H4 (cell line): ENCODE results near the gene WDR64. TPM values are rescaled to one million over a fixed set of nuclear protein-coding genes. Genes with fewer than 3 reads are reported as not detected.

ENCODE experiments used
- DNase-seq: peaks from one replicate; pipeline ENCODE4 v3.0.0-alpha.2; 2015; ENCODE audit warnings: low spot score
- total RNA-seq: library from RNA; depleted of rRNA; stranded (reverse); fragments of >200 nt; shearing (Covaris generic); gene quantifications from 2 replicates; pipeline ENCODE4 v1.2.3, GENCODE V29; 2014

Gene WDR64
- total RNA-seq, 1 experiment from 2014 or later, result not detected

GRCh38 chr1:241631674-241632073, 20.4 kb upstream of the WDR64 start:
- no peak for DNase-seq

DNA sequence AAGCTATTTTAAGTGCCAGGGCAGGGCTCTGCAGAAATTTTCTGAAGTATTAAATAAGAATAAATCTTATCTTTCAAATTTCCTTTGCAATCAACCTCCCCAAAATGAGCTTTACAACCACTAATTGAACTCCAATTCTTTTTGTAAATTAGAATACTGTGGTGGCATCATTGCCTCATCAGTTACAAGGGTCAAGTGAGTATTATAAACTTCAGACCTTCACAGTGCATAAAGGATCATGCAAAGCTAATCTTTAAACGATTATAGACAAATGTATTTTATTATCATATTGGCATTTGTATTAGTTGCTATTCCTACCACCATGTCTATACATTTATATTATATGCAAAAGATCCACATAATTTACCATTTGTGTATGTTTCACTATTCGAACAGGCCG, 19.1 kb upstream of the WDR64 start:
- DNase-seq, result no peak

DNA sequence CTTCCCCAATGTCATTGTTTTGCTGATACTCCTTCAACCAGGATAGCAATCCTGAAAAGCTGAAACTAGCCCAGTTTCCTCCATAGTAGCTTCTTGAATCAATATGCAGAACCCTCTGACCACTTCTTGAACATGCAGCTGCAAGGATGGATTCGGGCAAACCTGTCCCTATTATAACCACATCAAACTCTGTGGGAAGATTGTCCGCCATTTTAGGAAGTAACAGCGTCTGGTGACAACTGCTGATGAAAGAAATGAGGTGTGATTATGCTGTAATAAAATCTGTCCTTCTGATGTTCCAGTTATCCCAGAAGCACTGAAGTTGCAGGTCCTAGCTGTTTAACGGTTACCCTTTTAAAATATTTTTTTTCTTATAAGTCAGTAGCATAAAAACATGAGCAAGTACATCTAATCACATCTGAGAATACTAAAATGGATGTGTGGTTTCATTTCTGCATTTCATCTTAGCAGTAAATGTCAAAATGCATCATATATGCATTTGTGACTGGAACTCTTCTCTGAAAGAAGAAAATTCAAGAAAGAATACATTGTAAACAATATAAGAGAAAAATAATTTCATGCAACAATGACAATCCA, 16.4 kb upstream of the WDR64 start:
- DNase-seq, result no peak

- no peak for DNase-seq
Measured at GRCh38 chr1:241636291-241636690, 15.8 kb upstream of the WDR64 start.

GRCh38 chr1:241637046-241637590, 15.0 kb upstream of the WDR64 start:
- DNase-seq, result no peak

DNA sequence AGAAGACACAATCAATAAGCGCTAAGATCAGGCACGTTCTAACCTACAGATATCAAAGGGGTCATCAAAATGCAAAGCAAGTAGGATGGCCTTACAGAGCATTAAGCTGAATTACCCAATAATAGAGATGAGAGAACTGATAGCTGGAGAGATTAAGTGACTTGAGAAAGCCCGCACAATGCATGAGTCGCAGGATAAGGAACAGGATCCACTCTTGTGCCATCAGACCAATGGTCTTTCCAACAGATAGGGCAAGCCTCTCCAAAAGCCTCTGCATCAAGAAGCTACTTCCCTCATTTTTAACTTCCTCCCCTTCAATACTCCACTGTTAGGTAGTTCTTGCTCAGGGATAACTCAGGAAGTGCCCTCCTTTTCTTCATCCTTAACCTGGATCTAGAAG, 14.5 kb upstream of the WDR64 start:
- no peak for DNase-seq

DNA sequence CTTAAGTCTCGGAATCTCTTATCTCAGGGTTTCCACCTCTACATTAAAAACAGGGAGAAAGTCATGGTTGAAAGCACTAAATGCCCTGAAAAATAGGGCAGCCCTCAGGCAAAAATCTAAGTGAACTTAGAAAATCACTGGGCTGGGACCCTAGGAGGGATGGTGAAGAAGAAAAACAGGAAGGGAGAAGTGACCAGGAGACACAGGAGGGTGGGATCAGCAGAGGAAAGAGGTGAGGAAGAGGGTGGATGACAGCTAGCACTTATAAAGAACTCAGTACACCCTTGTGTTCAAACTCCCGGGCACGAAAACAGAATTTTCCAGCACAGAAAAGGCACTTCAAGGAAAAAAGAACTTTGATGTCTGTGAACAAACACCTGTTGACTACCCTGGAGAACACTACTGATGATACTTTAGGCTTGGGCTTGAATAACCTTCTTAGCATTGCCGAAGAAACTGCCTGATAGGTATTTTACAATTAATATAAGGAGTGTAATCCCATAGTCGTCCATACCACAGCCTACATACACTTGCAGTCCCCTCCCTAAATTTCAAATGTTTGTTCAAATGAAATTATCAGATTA, 13.9 kb upstream of the WDR64 start:
- DNase-seq, result no peak

DNA sequence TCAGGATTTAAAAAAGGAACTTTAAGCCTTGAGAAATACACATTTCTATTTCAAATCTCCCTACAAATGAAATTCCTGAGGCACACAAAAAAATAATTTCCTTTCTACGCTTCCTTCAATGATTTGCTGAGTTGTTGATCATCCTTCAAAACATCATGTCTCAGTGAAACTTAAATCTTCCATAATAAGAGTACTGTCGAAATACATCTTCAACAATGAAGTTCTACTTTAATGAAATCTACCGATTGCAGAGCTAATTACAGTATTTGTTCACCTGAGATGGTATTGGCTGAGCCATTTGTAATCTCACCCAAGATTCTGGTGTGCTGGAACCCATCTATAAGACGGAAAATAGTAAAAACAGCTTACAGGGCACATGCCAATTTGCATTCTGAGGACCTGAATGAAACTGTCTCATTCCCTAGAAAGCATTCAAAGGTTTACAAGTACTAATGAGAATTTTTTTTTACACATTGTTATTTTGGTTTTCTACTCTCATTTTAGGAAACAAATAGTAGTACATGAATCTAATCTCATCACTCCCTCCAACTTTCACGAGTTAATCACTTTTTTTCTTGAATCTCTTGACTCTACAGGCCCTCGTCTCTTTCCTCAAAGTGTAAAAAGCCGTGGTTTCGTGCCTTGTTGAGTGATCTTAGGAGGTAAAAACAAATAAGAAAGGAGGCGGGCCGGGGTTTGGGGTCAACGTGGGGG, 13.0 kb upstream of the WDR64 start:
- DNase-seq, result no peak

DNA sequence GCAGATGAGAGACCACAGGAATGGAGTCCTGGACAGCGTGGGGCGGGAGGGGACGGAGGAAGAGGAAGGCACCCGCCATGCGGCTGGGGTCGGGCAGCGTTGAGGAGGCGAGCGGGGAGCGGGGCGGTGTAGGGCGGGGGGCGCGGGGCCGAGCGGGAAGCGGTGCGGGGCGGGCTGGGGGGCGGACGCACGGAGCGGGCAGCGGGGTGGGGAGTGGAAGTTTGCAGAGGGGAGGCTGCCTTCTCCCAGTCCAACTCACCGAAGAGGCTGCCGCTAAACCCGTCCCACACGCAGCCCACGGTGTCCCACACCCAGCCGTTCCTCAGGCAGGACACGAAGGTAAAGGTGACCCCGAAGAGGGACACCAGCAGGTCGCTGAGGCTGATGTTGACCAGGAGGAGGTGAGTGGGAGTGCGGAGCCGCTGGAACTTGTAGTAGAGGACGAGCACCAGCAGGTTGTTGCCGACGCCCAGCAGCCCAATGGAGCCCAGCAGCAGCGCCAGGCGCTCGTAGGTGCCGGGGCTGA, 12.4 kb upstream of the WDR64 start:
- peak; percentile 44 for DNase-seq

- peak; percentile 70 for DNase-seq
Measured at GRCh38 chr1:241640149-241640866, 11.8 kb upstream of the WDR64 start, which contains the start of the genes CHML and OPN3. Gene CHML, minus strand, starts transcription at chr1:241640369. Its CDS starts 4,603 bp downstream, at chr1:241635766. Gene OPN3, minus strand, starts transcription at chr1:241640369. Its CDS starts 115 bp downstream, at chr1:241640254.

GRCh38 chr1:241640867-241641622, 11.0 kb upstream of the WDR64 start:
- DNase-seq, result no peak

DNA sequence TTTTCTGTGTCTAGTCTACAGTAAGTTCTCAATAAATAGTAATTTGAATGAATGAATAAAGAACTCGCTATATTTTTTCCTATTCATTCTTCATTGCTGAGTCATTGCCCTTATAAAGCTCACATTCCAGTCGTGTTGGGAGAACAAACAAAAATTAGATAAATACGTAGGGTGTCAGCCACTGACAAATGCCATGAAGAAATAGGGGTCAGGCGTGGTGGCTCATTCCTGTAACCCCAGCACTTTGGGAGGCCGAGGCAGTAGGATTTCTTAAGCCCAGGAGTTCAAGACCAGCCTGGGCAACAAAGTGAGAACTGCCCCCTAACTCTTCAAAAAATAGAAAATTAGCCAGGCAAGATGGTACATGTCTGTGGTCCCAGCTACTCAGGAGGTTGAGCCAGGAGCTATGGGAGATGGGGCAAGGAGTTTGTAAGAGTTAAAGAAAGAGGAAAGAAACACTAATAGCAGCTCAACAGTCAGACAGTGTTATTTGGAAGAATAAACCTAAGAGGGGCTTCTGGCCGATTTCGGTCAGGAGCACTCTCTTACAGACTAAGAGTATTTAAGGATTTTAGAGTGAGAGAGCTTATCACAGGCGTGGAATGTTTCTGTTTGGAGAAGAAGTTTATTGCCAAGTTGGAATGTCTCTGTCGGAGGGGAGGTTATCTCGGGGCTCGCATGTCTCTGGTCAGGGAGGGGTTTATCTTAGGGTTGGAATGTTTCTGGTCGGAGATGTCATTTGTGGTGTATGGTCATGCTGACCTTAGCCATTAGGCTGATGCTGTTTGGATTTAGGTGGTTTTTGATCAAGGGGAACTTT, 10.1 kb upstream of the WDR64 start:
- DNase-seq, result peak; percentile 38

- no peak for DNase-seq
Measured at GRCh38 chr1:241642593-241642944, 9.5 kb upstream of the WDR64 start.

DNA sequence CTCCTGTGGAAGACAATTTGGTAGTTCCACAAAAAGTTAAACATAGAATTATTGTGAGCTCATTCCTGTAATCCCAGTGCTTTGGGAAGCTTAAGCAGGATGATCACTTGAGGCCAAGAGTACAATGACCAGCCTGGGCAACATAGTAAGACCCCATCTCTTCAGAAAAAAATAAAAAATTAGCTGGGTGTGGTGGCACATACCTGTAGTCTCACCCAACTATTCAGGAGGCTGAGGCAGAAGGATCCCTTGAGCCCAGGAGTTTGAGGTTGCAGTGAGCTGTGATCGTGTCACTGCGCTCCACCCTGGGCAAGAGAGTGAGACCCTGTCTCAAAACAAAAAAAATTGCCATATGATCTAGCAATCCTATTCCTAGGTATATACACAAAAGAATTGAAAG, 7.8 kb upstream of the WDR64 start:
- no peak for DNase-seq

DNA sequence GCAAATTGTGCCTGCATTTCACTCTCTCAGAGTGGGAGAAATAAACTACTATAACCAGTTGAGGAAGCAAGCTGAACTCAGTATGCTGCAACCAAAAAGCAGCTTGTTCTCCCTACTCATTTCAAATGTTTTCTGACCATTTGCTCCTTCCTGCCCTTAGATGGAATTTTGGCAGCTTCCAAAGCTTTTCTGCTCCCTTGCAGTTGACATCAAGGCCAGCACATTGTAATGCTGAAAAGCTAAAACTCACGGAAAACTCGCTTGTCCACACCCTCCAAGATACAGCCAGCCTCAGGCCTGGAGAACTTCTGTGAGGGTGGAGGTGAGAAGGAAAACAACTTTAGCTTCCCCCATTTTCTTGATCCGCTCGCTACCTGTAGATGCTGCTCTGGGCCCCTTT, 6.9 kb upstream of the WDR64 start:
- no peak for DNase-seq

DNA sequence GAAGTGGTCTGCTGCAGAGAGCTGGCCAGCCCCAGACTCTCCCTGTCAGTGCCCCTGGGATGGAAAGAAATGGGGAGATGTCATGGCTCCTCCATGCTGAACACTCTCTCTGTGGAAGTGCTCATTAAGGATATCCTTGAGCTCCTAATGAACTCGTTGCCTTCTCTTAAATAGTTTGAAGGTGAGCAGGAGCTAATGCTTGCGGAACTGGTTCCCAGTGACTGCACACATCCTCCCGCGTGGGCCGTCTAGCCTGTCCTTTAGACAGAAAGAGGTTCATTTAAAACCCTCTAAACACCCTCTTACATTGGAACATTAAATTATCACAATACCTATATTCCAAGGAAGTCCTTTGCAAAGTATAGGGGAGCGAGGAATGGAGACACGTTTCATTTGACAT, 5.9 kb upstream of the WDR64 start:
- DNase-seq, result no peak

DNA sequence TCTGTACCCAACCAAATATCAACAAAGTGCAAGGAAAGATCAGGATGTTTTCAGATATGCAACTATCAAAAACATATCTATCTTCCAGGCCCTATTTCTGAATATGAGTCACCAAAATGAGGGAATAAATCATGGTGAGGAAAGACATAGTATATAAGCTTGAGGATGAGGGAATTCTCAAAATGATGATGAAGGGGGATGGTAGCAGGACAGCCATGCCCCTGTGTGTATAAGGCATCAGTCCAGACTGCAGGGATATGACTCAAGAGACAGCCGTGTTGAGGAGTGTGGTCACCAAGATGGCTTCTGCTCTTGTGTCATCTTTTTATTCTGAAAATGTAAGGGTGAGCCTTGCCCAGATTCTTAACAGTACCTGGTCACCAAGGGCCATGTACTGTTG, 4.4 kb upstream of the WDR64 start:
- DNase-seq, result no peak

GRCh38 chr1:241648159-241648558, 3.9 kb upstream of the WDR64 start:
- no peak for DNase-seq

GRCh38 chr1:241654019-241654418, 1.9 kb downstream of the WDR64 start:
- DNase-seq, result no peak

DNA sequence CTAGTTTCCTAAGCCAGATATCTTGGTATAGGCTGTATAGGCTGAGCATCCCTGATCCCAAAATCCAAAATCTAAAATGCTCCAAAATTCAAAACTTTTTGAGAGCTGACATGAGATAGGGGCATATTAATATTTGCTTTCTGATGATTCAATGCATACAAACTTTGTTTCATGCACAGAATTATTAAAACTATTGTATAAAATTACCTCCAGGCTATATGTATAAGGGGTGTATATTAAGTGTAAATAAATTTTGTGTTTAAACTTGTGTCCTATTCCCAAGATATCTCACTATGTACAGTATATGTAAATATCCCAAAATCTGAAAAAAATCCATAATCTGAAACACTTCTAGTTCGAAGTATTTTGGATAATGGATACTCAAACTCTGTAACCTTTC, 2.6 kb downstream of the WDR64 start:
- no peak for DNase-seq
